AG08396 (cell line): ENCODE results near the gene RTTN.

Experiments used
- DNase-seq: peaks from one replicate; pipeline ENCODE4 v3.0.0; 2012; ENCODE audit warnings: low spot score, mixed read lengths

Gene RTTN

GRCh38 chr18:70074116-70074515 is 131.4 kb downstream of the RTTN start:
- DNase-seq, result peak; percentile 15

- DNase-seq, result no peak
Measured at GRCh38 chr18:70073432-70073831, 132.1 kb downstream of the RTTN start.

DNA sequence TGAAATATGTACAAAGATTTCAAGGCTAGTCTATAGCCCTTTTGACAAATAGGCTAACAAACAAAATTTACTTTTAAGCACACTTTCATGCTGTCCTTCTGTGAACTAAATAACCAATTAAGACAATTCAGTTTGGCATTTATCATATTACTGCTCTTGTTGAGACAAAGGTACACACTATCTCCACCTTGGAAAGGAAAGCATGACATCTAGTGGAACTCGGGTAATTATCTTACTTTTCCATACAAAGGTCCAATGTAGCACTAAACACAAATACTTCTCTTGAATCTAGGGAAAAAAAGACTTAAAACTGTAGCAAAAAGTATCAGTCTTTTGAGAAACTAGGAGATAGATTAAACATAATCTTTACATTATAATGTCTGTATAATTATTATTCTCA is 132.8 kb downstream of the RTTN start:
- no peak for DNase-seq

- DNase-seq, result no peak
Measured at GRCh38 chr18:70069965-70070364, 135.5 kb downstream of the RTTN start.

DNA sequence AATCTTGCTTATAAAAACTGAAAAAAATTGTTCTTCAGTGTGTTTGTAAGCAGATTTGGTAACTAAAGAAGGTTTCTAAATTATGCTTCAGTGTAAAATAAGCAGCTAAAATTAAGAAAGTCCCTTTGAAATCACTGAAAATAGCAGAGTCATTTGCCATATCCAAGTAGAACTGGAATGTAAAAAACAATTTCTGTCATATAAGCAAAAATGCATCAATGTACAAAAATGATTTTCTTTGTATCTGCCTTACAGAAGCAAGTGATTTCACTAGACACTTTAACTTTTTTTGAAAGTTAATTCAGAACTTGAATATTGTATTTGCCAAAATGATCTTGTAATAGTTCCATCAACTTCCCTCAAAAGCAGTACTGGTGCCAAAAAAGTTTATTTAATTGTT is 136.1 kb downstream of the RTTN start:
- DNase-seq, result no peak

DNA sequence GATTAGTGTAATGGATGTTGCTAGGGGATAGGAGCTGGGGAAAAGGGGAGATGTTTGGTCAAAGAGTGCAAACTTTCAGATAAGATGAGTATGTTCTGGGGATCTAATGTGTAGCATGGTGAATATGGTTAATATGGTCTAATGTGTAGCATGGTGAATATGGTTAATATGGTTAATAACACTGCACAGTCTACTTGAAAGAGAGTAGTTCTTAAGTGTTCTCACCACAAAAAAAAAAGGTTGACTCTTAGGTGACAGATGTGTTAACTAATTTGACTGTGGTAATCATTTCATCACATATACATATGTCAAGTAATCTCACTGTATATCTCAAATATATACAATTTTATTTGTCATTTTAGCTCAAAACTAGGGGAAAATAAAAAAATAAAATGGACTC is 136.5 kb downstream of the RTTN start:
- no peak for DNase-seq

DNA sequence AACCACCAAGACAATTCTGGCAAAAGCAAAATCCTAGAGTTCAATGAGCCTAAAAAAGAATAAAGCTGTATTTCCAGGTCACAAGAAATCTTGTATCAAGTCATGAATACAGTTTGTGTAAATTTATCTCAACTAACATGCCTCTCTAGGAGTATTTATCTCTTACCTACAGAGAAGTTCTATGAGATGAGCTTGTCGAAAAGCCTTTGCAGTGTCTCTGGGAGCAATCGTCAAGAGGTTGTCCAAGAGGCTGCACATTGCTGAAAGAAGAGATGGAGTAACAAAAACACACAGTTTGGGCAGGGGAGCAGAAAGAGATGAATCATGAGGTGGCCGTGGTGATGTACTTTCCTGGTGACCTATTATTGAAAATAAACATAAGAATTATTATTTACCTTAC is 145.8 kb downstream of the RTTN start:
- DNase-seq, result no peak

DNA sequence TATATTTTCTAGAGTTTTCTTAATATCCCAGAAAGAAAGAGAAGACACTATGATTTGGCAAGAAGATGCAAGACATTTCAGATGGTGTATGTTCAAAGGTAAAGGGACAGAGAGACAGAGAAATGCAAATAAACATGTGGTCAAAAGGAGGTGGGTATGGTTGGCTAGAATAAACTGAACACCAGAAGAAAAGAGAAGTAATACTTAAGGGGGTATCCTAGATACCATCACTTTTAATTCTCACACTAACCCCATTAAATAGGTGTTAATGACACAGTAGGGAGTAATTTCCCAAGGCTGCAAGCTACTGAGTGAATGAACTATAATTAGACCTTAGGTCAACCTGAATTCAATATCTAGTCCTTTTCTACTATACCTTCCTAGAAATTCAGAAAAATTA is 146.6 kb downstream of the RTTN start:
- DNase-seq, result no peak

GRCh38 chr18:70047931-70048603 is 157.4 kb downstream of the RTTN start:
- DNase-seq, result peak; percentile 10

- peak; percentile 8 for DNase-seq
Measured at GRCh38 chr18:70046796-70047195, 158.7 kb downstream of the RTTN start.

- no peak for DNase-seq
Measured at GRCh38 chr18:70046207-70046606, 159.3 kb downstream of the RTTN start.

GRCh38 chr18:70044632-70045031 is 160.9 kb downstream of the RTTN start:
- peak; percentile 60 for DNase-seq

DNA sequence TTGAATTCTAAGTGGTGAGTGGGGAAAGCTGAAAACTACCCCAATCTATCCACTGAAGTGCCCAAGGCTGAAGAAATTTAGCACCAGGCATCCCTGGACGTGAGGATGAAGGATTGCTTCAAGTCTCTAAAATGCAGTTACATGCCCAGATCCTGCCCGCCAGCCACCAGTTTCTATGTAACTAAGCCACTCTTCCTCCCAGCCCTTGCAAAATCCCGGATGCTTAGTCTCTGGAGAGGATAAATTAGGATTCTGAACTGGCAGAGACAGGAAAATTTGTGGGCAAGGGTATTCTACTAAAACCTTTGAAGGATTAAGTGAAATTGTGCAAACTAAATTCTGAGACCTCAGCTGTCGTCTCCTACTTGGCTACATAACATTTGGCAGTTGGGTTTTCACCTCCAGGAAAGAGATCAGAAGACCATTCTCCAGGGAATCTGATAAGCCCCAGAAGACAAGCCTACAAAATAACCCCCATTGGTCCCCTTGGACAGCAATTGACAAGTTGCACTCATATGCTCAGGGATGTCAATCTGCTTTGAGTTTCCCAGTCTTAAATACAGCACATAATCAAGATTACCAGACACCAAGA is 163.9 kb downstream of the RTTN start:
- DNase-seq, result no peak

- DNase-seq, result no peak
Measured at GRCh38 chr18:70039186-70039585, 166.3 kb downstream of the RTTN start.

DNA sequence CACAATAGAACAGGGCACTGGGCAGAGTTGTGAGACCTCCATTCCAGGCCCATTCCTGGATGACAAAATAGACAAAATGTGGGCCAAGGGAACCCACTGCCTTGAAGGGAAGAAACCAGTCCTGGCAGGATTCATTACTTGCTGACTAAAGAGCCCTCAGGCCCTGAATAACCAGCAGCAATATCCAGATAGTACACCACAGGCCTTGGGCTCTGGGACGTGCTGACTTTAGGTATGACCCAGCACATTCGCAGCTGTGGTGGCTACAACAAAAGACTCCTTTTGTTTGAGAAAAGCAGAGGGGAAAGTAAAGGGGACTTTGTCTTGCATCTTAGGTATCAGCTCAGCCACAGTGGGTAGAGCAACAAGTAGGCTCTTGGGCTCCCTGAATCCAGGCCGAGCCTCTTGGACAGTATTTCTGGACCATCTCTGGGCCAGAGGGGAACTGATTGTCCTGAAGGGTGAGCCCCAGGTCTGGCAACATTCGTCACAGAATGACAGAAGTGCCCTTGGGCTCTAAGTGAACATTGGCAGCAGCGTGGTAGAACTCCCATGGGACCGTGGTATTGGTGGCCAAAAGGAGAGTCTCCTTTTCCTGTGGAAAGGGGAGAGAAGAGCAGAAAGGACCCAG is 167.9 kb downstream of the RTTN start:
- no peak for DNase-seq

DNA sequence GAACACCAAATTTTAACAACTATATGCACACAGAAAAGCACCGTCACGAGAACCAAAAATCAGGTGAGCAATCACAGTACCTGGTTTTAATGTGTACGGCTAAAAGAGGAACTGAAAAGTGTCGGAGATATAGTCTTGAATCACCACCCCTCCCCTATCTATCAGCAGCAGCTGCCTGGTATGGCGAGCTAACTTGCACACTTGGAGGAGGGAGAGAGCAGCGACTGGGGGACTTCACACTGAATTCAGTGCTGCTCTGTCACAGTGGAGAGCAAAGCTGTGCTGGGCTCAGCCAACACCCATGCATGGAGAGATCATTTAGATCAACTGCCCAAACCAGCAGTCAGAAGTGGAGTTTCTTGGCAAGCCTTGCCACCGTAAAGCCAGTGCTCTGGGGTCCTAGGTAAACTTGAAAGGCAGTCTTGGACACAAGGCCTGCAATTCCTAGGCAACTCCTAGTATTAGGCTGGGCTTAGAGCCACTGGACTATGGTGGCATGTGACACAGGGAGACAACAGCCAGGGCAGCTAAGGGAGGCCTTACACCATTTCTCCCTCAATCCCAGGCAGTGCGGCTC is 168.6 kb downstream of the RTTN start:
- no peak for DNase-seq

DNA sequence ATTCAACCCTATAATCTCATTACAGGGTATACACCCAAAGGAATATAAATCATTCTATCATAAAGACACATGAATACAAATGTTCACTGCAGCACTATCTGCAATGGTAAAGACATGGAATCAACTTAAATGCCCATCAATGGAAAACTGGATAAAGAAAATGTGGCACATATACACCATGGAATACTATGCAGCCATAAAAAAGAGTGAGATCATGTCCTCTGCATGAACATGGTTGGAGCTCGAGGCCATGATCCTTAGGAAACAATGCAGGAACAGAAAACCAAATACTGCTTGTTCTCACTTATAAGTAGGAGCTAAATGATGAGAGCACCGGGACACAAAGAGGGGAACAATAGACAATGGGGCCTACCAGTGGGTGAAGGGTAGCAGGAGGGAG is 169.3 kb downstream of the RTTN start:
- no peak for DNase-seq

DNA sequence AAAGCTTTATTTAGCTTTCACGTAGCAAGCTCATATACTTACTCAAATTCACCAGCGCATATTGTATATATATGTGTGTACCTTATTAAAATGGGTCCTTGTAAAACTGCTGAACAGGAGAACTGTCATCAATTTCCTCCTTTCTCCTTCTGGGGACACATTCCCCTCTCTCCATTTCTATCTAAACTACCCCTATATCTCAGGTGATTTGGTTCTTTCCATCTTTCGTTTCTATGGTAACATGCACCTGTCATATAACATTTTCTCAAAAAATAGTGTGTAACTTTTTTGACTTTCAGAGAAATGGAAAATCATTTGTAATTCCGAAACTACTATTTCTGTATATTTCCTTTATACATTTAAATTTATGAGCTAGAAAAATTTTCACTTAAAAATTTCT is 174.3 kb downstream of the RTTN start:
- DNase-seq, result no peak

DNA sequence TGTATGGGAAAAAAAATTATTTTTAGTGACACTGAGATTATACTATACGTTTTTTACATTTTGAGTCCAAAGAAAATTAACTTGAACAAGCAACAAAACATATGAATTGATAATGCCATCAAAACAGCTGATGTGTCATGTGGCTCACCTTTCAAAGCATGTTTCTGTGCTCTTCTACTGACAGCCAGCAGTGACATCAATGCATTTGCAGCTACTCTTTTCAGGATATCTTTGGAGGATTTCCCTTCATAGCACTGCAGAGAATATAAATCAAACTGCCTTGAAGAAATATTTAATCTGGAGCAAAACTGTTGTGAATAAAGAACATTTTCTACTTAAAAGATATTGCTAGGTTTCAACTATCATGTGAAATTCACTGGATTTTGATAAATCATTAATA is 174.8 kb downstream of the RTTN start:
- no peak for DNase-seq

DNA sequence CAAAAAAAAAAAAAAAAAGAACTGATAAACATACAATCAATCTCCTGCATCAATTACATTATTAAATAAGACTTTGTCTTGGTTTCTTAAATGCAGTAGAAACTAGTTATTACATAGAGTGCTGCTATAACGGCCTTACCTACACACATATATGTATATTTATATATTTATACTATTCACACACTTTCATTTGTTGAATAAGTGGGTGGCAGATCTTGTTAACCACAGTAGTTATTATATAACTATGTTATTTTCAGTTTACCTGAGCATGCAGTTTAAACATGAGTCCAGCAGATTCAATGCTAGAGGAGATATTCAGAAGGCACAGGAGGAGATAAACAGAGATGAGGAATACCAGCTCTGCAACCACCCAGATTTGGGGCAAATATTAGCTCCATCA is 176.3 kb downstream of the RTTN start:
- no peak for DNase-seq

- DNase-seq, result no peak
Measured at GRCh38 chr18:70028734-70029133, 176.8 kb downstream of the RTTN start.

- DNase-seq, result no peak
Measured at GRCh38 chr18:70028084-70028483, 177.4 kb downstream of the RTTN start.

GRCh38 chr18:70025580-70025979 is 179.9 kb downstream of the RTTN start:
- no peak for DNase-seq
